KOPT-K1 (cell line): Measurements from ENCODE around the gene CCDC91.

Source experiments
- H3K27ac ChIP-seq: fragments of 200-600 bp; sonication (generic); 2 replicates; pipeline ENCODE4 v1.5.1; 2016; ENCODE audit warnings: antibody characterized with exemption, mild to moderate bottlenecking, low read depth, low read length; ENCODE audit not compliant: poor library complexity, severe bottlenecking
- H3K36me3 ChIP-seq: fragments of 200-600 bp; sonication (generic); 2 replicates; pipeline ENCODE4 v1.5.1; 2017; ENCODE audit warnings: antibody characterized with exemption, mild to moderate bottlenecking, low read length, moderate library complexity; ENCODE audit not compliant: insufficient read depth
- H3K9me3 ChIP-seq: fragments of 200-600 bp; sonication (generic); 2 replicates; pipeline ENCODE4 v1.5.1; 2017; ENCODE audit warnings: antibody characterized with exemption, low read length, mild to moderate bottlenecking; ENCODE audit not compliant: insufficient read depth, poor library complexity, severe bottlenecking

CCDC91 gene

GRCh38 chr12:28190321-28191050, at the start of gene CCDC91:
TSS of gene CCDC91 (plus strand) at chr12:28190456. CDS start at chr12:28257216, 66,760 bp downstream.
- peak within 1 kb of the TSS; percentile 79 for H3K27ac ChIP-seq
- peaks cover 16% of the 10 kb centered on the region for H3K9me3 ChIP-seq
- H3K36me3 ChIP-seq: no peaks in the 10 kb centered on the region

- no peak overlapping the region for H3K27ac ChIP-seq
- H3K36me3 ChIP-seq: no peaks in the 10 kb centered on the region
- H3K9me3 ChIP-seq: no peaks in the 10 kb centered on the region
These were observed 46.2 kb upstream of the CCDC91 start for GRCh38 chr12:28144059-28144458.

GRCh38 chr12:28144532-28144931, 45.7 kb upstream of the CCDC91 start:
- no peaks in the 10 kb centered on the region for H3K36me3 ChIP-seq
- no peak overlapping the region for H3K27ac ChIP-seq
- H3K9me3 ChIP-seq: no peaks in the 10 kb centered on the region

- no peaks in the 10 kb centered on the region for H3K9me3 ChIP-seq
- no peak overlapping the region for H3K27ac ChIP-seq
- no peaks in the 10 kb centered on the region for H3K36me3 ChIP-seq
These were observed 45.0 kb upstream of the CCDC91 start for GRCh38 chr12:28145216-28145615.

- Histone ChIP-seq H3K36me3 (no peaks in the 10 kb centered on the region), H3K27ac (no peak overlapping the region), H3K9me3 (no peaks in the 10 kb centered on the region)
These were observed 41.0 kb upstream of the CCDC91 start for GRCh38 chr12:28149279-28149678.

GRCh38 chr12:28156362-28156761, 33.9 kb upstream of the CCDC91 start:
- H3K9me3 ChIP-seq: no peaks in the 10 kb centered on the region
- H3K27ac ChIP-seq: no peak overlapping the region
- no peaks in the 10 kb centered on the region for H3K36me3 ChIP-seq

GRCh38 chr12:28156804-28157203, 33.5 kb upstream of the CCDC91 start:
- Histone ChIP-seq H3K27ac (no peak overlapping the region), H3K36me3 (no peaks in the 10 kb centered on the region), H3K9me3 (no peaks in the 10 kb centered on the region)

- Histone ChIP-seq H3K36me3 (no peaks in the 10 kb centered on the region), H3K27ac (no peak overlapping the region)
These were observed 31.9 kb upstream of the CCDC91 start for GRCh38 chr12:28158353-28158752.

GRCh38 chr12:28159688-28160087, 30.6 kb upstream of the CCDC91 start:
- Histone ChIP-seq H3K9me3 (no peaks in the 10 kb centered on the region), H3K36me3 (no peaks in the 10 kb centered on the region), H3K27ac (no peak overlapping the region)

More at GRCh38 chr12:28158353-28158752, 31.9 kb upstream of the CCDC91 start:
- no peaks in the 10 kb centered on the region for H3K9me3 ChIP-seq

GRCh38 chr12:28161697-28162096, 28.6 kb upstream of the CCDC91 start:
- no peaks in the 10 kb centered on the region for H3K36me3 ChIP-seq
- H3K9me3 ChIP-seq: no peaks in the 10 kb centered on the region
- no peak overlapping the region for H3K27ac ChIP-seq

GRCh38 chr12:28162697-28163096, 27.6 kb upstream of the CCDC91 start:
- H3K9me3 ChIP-seq: no peaks in the 10 kb centered on the region
- H3K27ac ChIP-seq: no peak overlapping the region
- no peaks in the 10 kb centered on the region for H3K36me3 ChIP-seq

GRCh38 chr12:28164644-28165275, 25.5 kb upstream of the CCDC91 start:
- no peaks in the 10 kb centered on the region for H3K9me3 ChIP-seq
- no peaks in the 10 kb centered on the region for H3K36me3 ChIP-seq
- H3K27ac ChIP-seq: no peak overlapping the region

- Histone ChIP-seq H3K9me3 (no peaks in the 10 kb centered on the region), H3K27ac (no peak overlapping the region), H3K36me3 (no peaks in the 10 kb centered on the region)
These were observed 22.2 kb upstream of the CCDC91 start for GRCh38 chr12:28167981-28168485.

- H3K9me3 ChIP-seq: no peaks in the 10 kb centered on the region
- no peak overlapping the region for H3K27ac ChIP-seq
- H3K36me3 ChIP-seq: no peaks in the 10 kb centered on the region
These were observed 18.7 kb upstream of the CCDC91 start for GRCh38 chr12:28171356-28172060.

GRCh38 chr12:28172434-28173030, 17.7 kb upstream of the CCDC91 start:
- no peak overlapping the region for H3K27ac ChIP-seq
- H3K9me3 ChIP-seq: no peaks in the 10 kb centered on the region
- H3K36me3 ChIP-seq: no peaks in the 10 kb centered on the region
